ENCODE results near the gene ZNF12. TPM values are rescaled to one million over a fixed set of nuclear protein-coding genes. Genes with fewer than 3 reads are reported as not detected.

Gene ZNF12
- total RNA-seq, 1 experiment from 2014 or later = 17.4 TPM

GRCh38 chr7:6656413-6656812 is 50.3 kb downstream of the ZNF12 start:
- no peaks in the 10 kb centered on the region for H3K27me3 ChIP-seq (replicated peaks)
- no peaks in the 10 kb centered on the region for H3K4me1 ChIP-seq (replicated peaks)
- no peak for DNase-seq (ENCODE audit: low read depth in 1 of 2, low spot score in 2 of 2)
- peaks cover 12% of the 10 kb centered on the region for H3K9me3 ChIP-seq (replicated peaks)
- H3K4me3 ChIP-seq = no peak overlapping the region
- peaks cover 38% of the 10 kb centered on the region for H3K36me3 ChIP-seq
- H3K27ac ChIP-seq = no peak overlapping the region

GRCh38 chr7:6655636-6656385 is 50.9 kb downstream of the ZNF12 start:
- H3K4me1 ChIP-seq (replicated peaks) = no peaks in the 10 kb centered on the region
- H3K36me3 ChIP-seq = peaks cover 43% of the 10 kb centered on the region
- H3K9me3 ChIP-seq (replicated peaks) = peaks cover 12% of the 10 kb centered on the region
- no peak for DNase-seq (ENCODE audit: low read depth in 1 of 2, low spot score in 2 of 2)
- no peaks in the 10 kb centered on the region for H3K27me3 ChIP-seq (replicated peaks)
- no peak overlapping the region for H3K4me3 ChIP-seq
- no peak overlapping the region for H3K27ac ChIP-seq

- Histone ChIP-seq H3K36me3 (peaks cover 51% of the 10 kb centered on the region), H3K4me1 (replicated peaks) (no peaks in the 10 kb centered on the region), H3K4me3 (no peak overlapping the region), H3K27ac (no peak overlapping the region), H3K27me3 (replicated peaks) (no peaks in the 10 kb centered on the region), H3K9me3 (replicated peaks) (peaks cover 12% of the 10 kb centered on the region)
- no peak for DNase-seq (ENCODE audit: low read depth in 1 of 2, low spot score in 2 of 2)
Measured at GRCh38 chr7:6654842-6655610, 51.7 kb downstream of the ZNF12 start.

GRCh38 chr7:6654113-6654841 is 52.5 kb downstream of the ZNF12 start:
- Histone ChIP-seq H3K27me3 (replicated peaks) (no peaks in the 10 kb centered on the region), H3K4me3 (no peak overlapping the region), H3K9me3 (replicated peaks) (peaks cover 12% of the 10 kb centered on the region), H3K4me1 (replicated peaks) (no peaks in the 10 kb centered on the region), H3K36me3 (peaks cover 58% of the 10 kb centered on the region), H3K27ac (no peak overlapping the region)
- no peak for DNase-seq (ENCODE audit: low read depth in 1 of 2, low spot score in 2 of 2)

GRCh38 chr7:6653071-6654003 is 53.4 kb downstream of the ZNF12 start:
- Histone ChIP-seq H3K4me1 (replicated peaks) (no peaks in the 10 kb centered on the region), H3K27ac (no peak overlapping the region), H3K36me3 (peaks cover 65% of the 10 kb centered on the region), H3K9me3 (replicated peaks) (peaks cover 12% of the 10 kb centered on the region), H3K4me3 (no peak overlapping the region), H3K27me3 (replicated peaks) (no peaks in the 10 kb centered on the region)
- DNase-seq (ENCODE audit: low read depth in 1 of 2, low spot score in 2 of 2) = no peak

- Histone ChIP-seq H3K9me3 (replicated peaks) (peaks cover 12% of the 10 kb centered on the region), H3K27ac (no peak overlapping the region), H3K27me3 (replicated peaks) (no peaks in the 10 kb centered on the region), H3K36me3 (peaks cover 73% of the 10 kb centered on the region), H3K4me1 (replicated peaks) (no peaks in the 10 kb centered on the region), H3K4me3 (no peak overlapping the region)
- no peak for DNase-seq (ENCODE audit: low read depth in 1 of 2, low spot score in 2 of 2)
Measured at GRCh38 chr7:6652446-6653011, 54.2 kb downstream of the ZNF12 start.

- no peak for DNase-seq (ENCODE audit: low read depth in 1 of 2, low spot score in 2 of 2)
- peaks cover 78% of the 10 kb centered on the region for H3K36me3 ChIP-seq
- H3K9me3 ChIP-seq (replicated peaks) = peaks cover 12% of the 10 kb centered on the region
- no peak overlapping the region for H3K4me3 ChIP-seq
- no peaks in the 10 kb centered on the region for H3K27me3 ChIP-seq (replicated peaks)
- no peak overlapping the region for H3K27ac ChIP-seq
- no peaks in the 10 kb centered on the region for H3K4me1 ChIP-seq (replicated peaks)
Measured at GRCh38 chr7:6651851-6652445, 54.8 kb downstream of the ZNF12 start.

GRCh38 chr7:6650521-6651011 is 56.2 kb downstream of the ZNF12 start:
- no peaks in the 10 kb centered on the region for H3K4me1 ChIP-seq (replicated peaks)
- H3K27ac ChIP-seq = no peak overlapping the region
- H3K9me3 ChIP-seq (replicated peaks) = peaks cover 12% of the 10 kb centered on the region
- DNase-seq (ENCODE audit: low read depth in 1 of 2, low spot score in 2 of 2) = no peak
- H3K27me3 ChIP-seq (replicated peaks) = no peaks in the 10 kb centered on the region
- peaks cover 87% of the 10 kb centered on the region for H3K36me3 ChIP-seq
- H3K4me3 ChIP-seq = no peak overlapping the region

GRCh38 chr7:6650086-6650485 is 56.7 kb downstream of the ZNF12 start:
- DNase-seq (ENCODE audit: low read depth in 1 of 2, low spot score in 2 of 2) = no peak
- Histone ChIP-seq H3K27me3 (replicated peaks) (no peaks in the 10 kb centered on the region), H3K4me3 (no peak overlapping the region), H3K27ac (no peak overlapping the region), H3K4me1 (replicated peaks) (no peaks in the 10 kb centered on the region), H3K36me3 (peaks cover 86% of the 10 kb centered on the region), H3K9me3 (replicated peaks) (peaks cover 12% of the 10 kb centered on the region)

- Histone ChIP-seq H3K9me3 (replicated peaks) (peaks cover 12% of the 10 kb centered on the region), H3K36me3 (peaks cover 86% of the 10 kb centered on the region), H3K27ac (no peak overlapping the region)
Measured at GRCh38 chr7:6649241-6649961, 57.3 kb downstream of the ZNF12 start.

GRCh38 chr7:6648815-6649104 is 58.0 kb downstream of the ZNF12 start:
- H3K4me3 ChIP-seq = no peak overlapping the region
- no peaks in the 10 kb centered on the region for H3K27me3 ChIP-seq (replicated peaks)
- no peaks in the 10 kb centered on the region for H3K4me1 ChIP-seq (replicated peaks)
- H3K27ac ChIP-seq = no peak overlapping the region
- DNase-seq (ENCODE audit: low read depth in 1 of 2, low spot score in 2 of 2) = no peak
- H3K36me3 ChIP-seq = peaks cover 87% of the 10 kb centered on the region
- peaks cover 10% of the 10 kb centered on the region for H3K9me3 ChIP-seq (replicated peaks)

More at GRCh38 chr7:6649241-6649961, 57.3 kb downstream of the ZNF12 start:
- H3K4me1 ChIP-seq (replicated peaks) = no peaks in the 10 kb centered on the region
- no peaks in the 10 kb centered on the region for H3K27me3 ChIP-seq (replicated peaks)
- DNase-seq (ENCODE audit: low read depth in 1 of 2, low spot score in 2 of 2) = no peak
- H3K4me3 ChIP-seq = no peak overlapping the region

All from SJSA1 (cell line).